Tibial artery (tissue), 4 donors: Measurements from ENCODE around the gene CCDC86.

Experiments used
- DNase-seq, 2 donors: peaks; one replicate each; pipeline ENCODE4 v3.0.0-alpha.2; 2019
- H3K27ac ChIP-seq, 2 donors: fragments of 200-600 bp; sonication (generic) in 1 of 2; 1 replicate in 1 of 2; 2 replicates in 1 of 2; pipeline ENCODE4 v1.5.1; 2018 to 2019; ENCODE audit warnings: mild to moderate bottlenecking in 1 of 2
- H3K27me3 ChIP-seq, 2 donors: fragments of 200-600 bp; sonication (generic) in 1 of 2; one replicate each; pipeline versions ENCODE4 v1.5.1 to v1.6.0; 2016 to 2019
- H3K36me3 ChIP-seq, 3 donors: fragments of 200-600 bp; sonication (generic) in 2 of 3; one replicate each; pipeline ENCODE4 v1.5.1; 2016 to 2019; ENCODE audit warnings: mild to moderate bottlenecking in 2 of 3
- H3K4me1 ChIP-seq, 4 donors: fragments of 200-600 bp; sonication (generic) in 2 of 4; 1 replicate in 3 of 4; 2 replicates in 1 of 4; pipeline ENCODE4 v1.5.1; 2016 to 2019
- H3K4me3 ChIP-seq, 2 donors: fragments of 200-600 bp; sonication (generic) in 1 of 2; 1 replicate in 1 of 2; 2 replicates in 1 of 2; pipeline ENCODE4 v1.5.1; 2018 to 2019; ENCODE audit warnings: mild to moderate bottlenecking in 2 of 2
- H3K9me3 ChIP-seq, 3 donors: fragments of 200-600 bp; sonication (generic) in 1 of 3; one replicate each; pipeline ENCODE4 v1.5.1; 2016 to 2019
- intact Hi-C: fragments of 100-400 bp; cut with DNase I; formaldehyde crosslinking; loops from one replicate; pipeline ENCODE4 v1.15.0; 2023; ENCODE audit warnings: low total_unique reads
- TF ChIP-seq, protein P1 (sequence below), 2 experiments: fragments of 200-600 bp in 1 of 2; fragments of 450-650 bp in 1 of 2; IDR thresholded peaks; one replicate each; pipeline ENCODE4 v1.5.1; 2017 to 2019; ENCODE audit warnings: antibody characterized with exemption in 2 of 2, mild to moderate bottlenecking in 1 of 2, moderate library complexity in 1 of 2

The CCDC86 gene

GRCh38 chr11:60875366-60876167, 33.7 kb downstream of the CCDC86 start:
- H3K4me3 ChIP-seq = no peak overlapping the region
- no peaks in the 10 kb centered on the region for H3K9me3 ChIP-seq
- TF ChIP-seq, protein P1, sequence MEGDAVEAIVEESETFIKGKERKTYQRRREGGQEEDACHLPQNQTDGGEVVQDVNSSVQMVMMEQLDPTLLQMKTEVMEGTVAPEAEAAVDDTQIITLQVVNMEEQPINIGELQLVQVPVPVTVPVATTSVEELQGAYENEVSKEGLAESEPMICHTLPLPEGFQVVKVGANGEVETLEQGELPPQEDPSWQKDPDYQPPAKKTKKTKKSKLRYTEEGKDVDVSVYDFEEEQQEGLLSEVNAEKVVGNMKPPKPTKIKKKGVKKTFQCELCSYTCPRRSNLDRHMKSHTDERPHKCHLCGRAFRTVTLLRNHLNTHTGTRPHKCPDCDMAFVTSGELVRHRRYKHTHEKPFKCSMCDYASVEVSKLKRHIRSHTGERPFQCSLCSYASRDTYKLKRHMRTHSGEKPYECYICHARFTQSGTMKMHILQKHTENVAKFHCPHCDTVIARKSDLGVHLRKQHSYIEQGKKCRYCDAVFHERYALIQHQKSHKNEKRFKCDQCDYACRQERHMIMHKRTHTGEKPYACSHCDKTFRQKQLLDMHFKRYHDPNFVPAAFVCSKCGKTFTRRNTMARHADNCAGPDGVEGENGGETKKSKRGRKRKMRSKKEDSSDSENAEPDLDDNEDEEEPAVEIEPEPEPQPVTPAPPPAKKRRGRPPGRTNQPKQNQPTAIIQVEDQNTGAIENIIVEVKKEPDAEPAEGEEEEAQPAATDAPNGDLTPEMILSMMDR (IDR thresholded peaks at IDR 0.05) = no peak
- peak in 1 of 2 donors; percentile 60 for DNase-seq
- no peak overlapping the region for H3K27ac ChIP-seq
- peaks cover 0 to 19% (median 2%) of the 10 kb centered on the region in 3 donors for H3K36me3 ChIP-seq
- H3K4me1 ChIP-seq = no peaks in the 10 kb centered on the region
- H3K27me3 ChIP-seq = peaks cover 0 to 8% of the 10 kb centered on the region in 2 donors
- intact Hi-C loops = no loop called here

- H3K4me1 ChIP-seq = no peaks in the 10 kb centered on the region
- H3K27ac ChIP-seq = no peak overlapping the region
- H3K9me3 ChIP-seq = no peaks in the 10 kb centered on the region
- peaks cover 0 to 3% of the 10 kb centered on the region in 2 donors for H3K27me3 ChIP-seq
- TF ChIP-seq, protein P1 (IDR thresholded peaks at IDR 0.05) = no peak
- DNase-seq = peak in 1 of 2 donors; percentile 53
- intact Hi-C loops = no loop called here
- H3K36me3 ChIP-seq = peaks cover 0 to 24% (median 7%) of the 10 kb centered on the region in 3 donors
- H3K4me3 ChIP-seq = no peak overlapping the region
These were observed 34.2 kb downstream of the CCDC86 start for GRCh38 chr11:60876168-60876485.

DNA sequence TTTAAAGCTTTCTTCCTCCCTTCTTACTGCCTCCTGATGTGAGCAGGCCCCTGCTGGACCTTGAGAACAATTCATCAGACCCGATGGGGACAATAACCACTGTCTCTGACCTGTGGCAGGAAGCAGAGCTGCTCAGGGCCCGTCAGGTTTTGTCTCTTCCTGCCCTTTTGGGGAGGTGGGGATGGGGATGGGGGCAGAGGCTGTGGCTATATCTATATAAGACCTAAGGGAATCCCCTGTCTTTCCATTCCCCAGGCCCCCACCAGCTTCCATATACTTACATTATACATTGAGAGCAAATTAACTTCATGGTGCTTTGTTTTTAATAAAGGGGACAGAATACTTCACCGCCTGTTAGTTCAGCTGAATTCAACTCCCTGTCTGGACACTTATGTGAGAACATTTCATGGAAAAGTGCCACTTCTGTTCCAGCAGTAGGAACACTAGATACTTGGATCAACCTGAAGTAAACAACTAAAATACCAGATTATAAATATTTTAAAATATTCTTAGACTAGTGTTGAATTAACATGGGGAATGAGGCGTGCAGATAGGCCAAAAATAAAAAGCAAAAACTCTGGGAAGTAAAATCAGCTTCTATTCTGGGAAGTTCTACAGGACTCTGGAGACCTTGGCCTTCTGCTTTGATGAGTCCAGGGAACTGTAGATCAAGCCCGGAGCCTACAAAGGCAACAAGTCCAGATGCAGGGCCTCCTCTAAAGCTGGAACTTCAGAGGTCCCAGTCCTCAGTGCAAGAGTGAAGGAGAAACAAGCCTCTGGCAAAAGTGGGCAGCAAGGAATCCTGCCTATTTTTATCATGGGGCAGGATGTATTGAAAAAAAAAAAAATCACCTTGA, 36.6 kb downstream of the CCDC86 start:
- intact Hi-C loops = no loop called here
- Histone ChIP-seq H3K36me3 (peaks cover 0 to 30% (median 7%) of the 10 kb centered on the region in 3 donors), H3K9me3 (no peaks in the 10 kb centered on the region), H3K27me3 (no peaks in the 10 kb centered on the region), H3K4me3 (no peak overlapping the region), H3K4me1 (no peaks in the 10 kb centered on the region), H3K27ac (peak overlapping the region in 1 of 2 donors; percentile 35)
- DNase-seq = peak in 1 of 2 donors; percentile 15
- TF ChIP-seq, protein P1 (IDR thresholded peaks at IDR 0.05) = no peak

DNA sequence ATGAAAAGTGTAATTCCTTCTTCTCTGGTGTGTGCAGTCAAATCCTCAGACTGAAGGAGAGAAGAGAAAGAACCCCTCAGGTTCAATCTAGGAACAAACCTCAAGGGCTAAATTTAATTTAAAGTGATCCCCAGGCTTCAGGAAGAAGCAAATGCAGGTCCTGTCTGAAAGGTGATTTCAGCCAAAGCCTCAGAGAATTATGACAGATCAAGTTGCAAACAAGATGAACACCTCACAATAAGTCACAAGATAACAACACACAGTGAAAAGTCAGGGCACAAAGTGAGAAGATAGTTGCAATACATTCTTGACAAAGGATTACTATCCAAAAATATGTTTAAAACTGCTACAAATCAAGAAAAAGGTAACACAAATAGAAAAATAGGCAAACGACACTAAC, 37.2 kb downstream of the CCDC86 start:
- Histone ChIP-seq H3K4me3 (no peak overlapping the region), H3K27me3 (no peaks in the 10 kb centered on the region), H3K9me3 (no peaks in the 10 kb centered on the region), H3K27ac (no peak overlapping the region), H3K4me1 (no peaks in the 10 kb centered on the region), H3K36me3 (peaks cover 0 to 30% (median 7%) of the 10 kb centered on the region in 3 donors)
- intact Hi-C loops = no loop called here
- TF ChIP-seq, protein P1 (IDR thresholded peaks at IDR 0.05) = no peak
- DNase-seq = no peak

DNA sequence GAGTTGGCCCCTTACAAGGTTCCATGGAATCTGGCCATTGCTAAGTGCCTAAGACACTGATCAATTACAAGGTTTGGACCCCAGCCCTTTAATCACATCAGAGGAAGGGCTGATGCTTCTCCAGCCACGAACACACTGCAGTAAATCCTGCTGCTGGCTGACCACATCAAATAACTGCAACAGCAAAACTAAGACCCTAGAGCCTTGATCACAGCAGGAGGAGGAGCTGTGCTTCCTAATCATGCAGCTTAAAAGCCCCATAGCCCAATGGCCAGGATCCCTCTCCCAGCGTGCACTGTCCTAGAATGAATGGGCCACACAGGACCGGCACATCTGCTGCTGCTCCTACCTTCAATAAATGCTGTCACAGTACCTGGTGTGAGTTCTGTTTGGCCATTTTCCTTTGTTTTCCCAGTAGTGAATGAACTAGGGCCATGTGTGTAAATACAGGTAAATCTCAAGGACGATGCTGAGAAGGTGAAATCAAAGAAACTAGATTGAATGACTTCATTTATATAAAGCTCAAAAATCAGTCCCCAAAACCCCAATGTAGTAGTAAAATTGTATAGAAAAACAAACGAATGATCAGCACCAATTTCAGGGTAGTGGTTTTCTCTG, 38.2 kb downstream of the CCDC86 start:
- H3K4me3 ChIP-seq = no peak overlapping the region
- TF ChIP-seq, protein P1 (IDR thresholded peaks at IDR 0.05) = no peak
- intact Hi-C loops = no loop called here
- H3K9me3 ChIP-seq = no peaks in the 10 kb centered on the region
- H3K4me1 ChIP-seq = no peaks in the 10 kb centered on the region
- peaks cover 0 to 30% (median 7%) of the 10 kb centered on the region in 3 donors for H3K36me3 ChIP-seq
- H3K27ac ChIP-seq = no peak overlapping the region
- H3K27me3 ChIP-seq = no peaks in the 10 kb centered on the region
- no peak for DNase-seq
